GM12878 (cell line): Measurements from ENCODE around the gene NISCH. TPM values are rescaled to one million over a fixed set of nuclear protein-coding genes. Genes with fewer than 3 reads are reported as not detected.

Experiments
- ATAC-seq: fragments of 200-7000 bp; cut with Tn5 transposase; 3 replicates; pipeline ENCODE4 v1.9.1; 2020; ENCODE audit warnings: mild to moderate bottlenecking, moderate library complexity
- BruUV-seq: library from RNA; stranded (reverse); fragments of 400-500 nt; replicated peaks from 2 replicates; lab custom pipeline; 2021; lab: Mats Ljungman, UMichigan
- CTCF ChIA-PET: fragments of 300-600 bp; sonication (Branson Sonifier 250); formaldehyde crosslinking; extraction: SDS; loops from one replicate; lab custom pipeline; 2021; ENCODE audit warnings: inconsistent platforms; lab: Yijun Ruan, JAX
- POLR2A ChIA-PET: fragments of 350-600 bp; formaldehyde crosslinking; extraction: SDS; loops from one replicate; lab custom pipeline; 2021; ENCODE audit warnings: inconsistent platforms; lab: Charles Lee
- RAD21 ChIA-PET: fragments of 300-600 bp; sonication (Branson Sonifier 250); formaldehyde crosslinking; loops from one replicate; lab custom pipeline; 2023; ENCODE audit warnings: antibody characterized with exemption; ENCODE audit not compliant: unreplicated experiment; lab: Charles Lee
- SMC1A ChIA-PET: fragments of 300-600 bp; sonication (Branson Sonifier 250); formaldehyde crosslinking; loops from one replicate; lab custom pipeline; 2023; ENCODE audit not compliant: unreplicated experiment, uncharacterized antibody; lab: Charles Lee
- DNase-seq: peaks from one replicate; pipeline ENCODE4 v3.0.0-alpha.2; 2011; ENCODE audit warnings: low read depth, low spot score
- FAIRE-seq: peaks from 3 replicates; lab custom pipeline; 2011; peaks lifted over from hg19 to GRCh38; lab: Jason Lieb, UNC
- H2AFZ ChIP-seq: 2 replicates; pipeline ENCODE4 v1.6.0; 2011; ENCODE audit warnings: low read depth, low read length, control low read depth; ENCODE audit not compliant: control insufficient read depth
- H3K27ac ChIP-seq: 2 replicates; pipeline ENCODE4 v1.5.1; 2011; ENCODE audit warnings: control low read depth; ENCODE audit not compliant: control insufficient read depth, insufficient read depth
- H3K27me3 ChIP-seq, 2 experiments: replicated peaks in 1 of 2; 2 replicates each; pipeline versions ENCODE4 v1.6.0 to v1.6.1; 2011; ENCODE audit warnings: low read length in 1 of 2; ENCODE audit not compliant: control insufficient read depth in 2 of 2, insufficient read depth in 2 of 2
- H3K36me3 ChIP-seq, 2 experiments: 2 replicates each; pipeline ENCODE4 v1.5.1; 2011; ENCODE audit warnings: low read length in 1 of 2; ENCODE audit not compliant: control insufficient read depth in 2 of 2, insufficient read depth in 2 of 2
- H3K4me1 ChIP-seq: 2 replicates; pipeline ENCODE4 v1.6.1; 2011; ENCODE audit warnings: mild to moderate bottlenecking, low read length, moderate library complexity, mixed read lengths; ENCODE audit not compliant: control insufficient read depth, insufficient read depth
- H3K4me2 ChIP-seq: 2 replicates; pipeline ENCODE4 v1.6.0; 2011; ENCODE audit warnings: control low read depth; ENCODE audit not compliant: control insufficient read depth, insufficient read depth
- H3K4me3 ChIP-seq: fragments of 200-600 bp; sonication (generic); 2 replicates; pipeline ENCODE4 v1.5.1; 2016
- H3K79me2 ChIP-seq: 2 replicates; pipeline ENCODE4 v1.6.0; 2011; ENCODE audit warnings: low read length; ENCODE audit not compliant: control insufficient read depth, insufficient read depth
- H3K9ac ChIP-seq: 2 replicates; pipeline ENCODE4 v1.8.0; 2011; ENCODE audit warnings: low read length, control low read depth, mixed read lengths; ENCODE audit not compliant: control insufficient read depth, insufficient read depth
- H3K9me3 ChIP-seq: replicated peaks from 3 replicates; pipeline ENCODE4 v1.5.1; 2011; ENCODE audit warnings: mild to moderate bottlenecking, low read length; ENCODE audit not compliant: control insufficient read depth, insufficient read depth
- H4K20me1 ChIP-seq: 2 replicates; pipeline ENCODE4 v1.6.0; 2011; ENCODE audit not compliant: control insufficient read depth, insufficient read depth
- ATF7 ChIP-seq: fragments of 450-650 bp; IDR thresholded peaks from 2 replicates; pipeline ENCODE4 v1.6.1; 2016; ENCODE audit warnings: low read depth, mild to moderate bottlenecking
- CEBPZ ChIP-seq: fragments of 150-350 bp; IDR thresholded peaks from 2 replicates; pipeline ENCODE4 v1.6.1; 2016; ENCODE audit warnings: low read depth, low read length
- ELK1 ChIP-seq: IDR thresholded peaks from 2 replicates; pipeline ENCODE4 v1.6.1; 2012; ENCODE audit warnings: low read depth, low read length, improper control_type of control experiment
- ESRRA ChIP-seq: IDR thresholded peaks from 2 replicates; pipeline ENCODE4 v1.6.1; 2012; ENCODE audit warnings: mild to moderate bottlenecking, low read length, improper control_type of control experiment
- LARP7 ChIP-seq: fragments of 450-650 bp; IDR thresholded peaks from 2 replicates; pipeline ENCODE4 v1.6.1; 2017; ENCODE audit warnings: mild to moderate bottlenecking
- NBN ChIP-seq: fragments of 450-650 bp; IDR thresholded peaks from 2 replicates; pipeline ENCODE4 v1.6.1; 2016
- NFIC ChIP-seq: IDR thresholded peaks from 2 replicates; pipeline ENCODE4 v1.6.1; 2012; ENCODE audit warnings: low read depth, mild to moderate bottlenecking, inconsistent platforms, low read length, moderate library complexity
- NR2C1 ChIP-seq: fragments of 450-650 bp; IDR thresholded peaks from 2 replicates; pipeline ENCODE4 v1.6.1; 2017; ENCODE audit warnings: antibody characterized with exemption, mild to moderate bottlenecking, moderate library complexity
- NR2C2 ChIP-seq: IDR thresholded peaks from 2 replicates; pipeline ENCODE4 v1.6.1; 2011; ENCODE audit warnings: borderline replicate concordance, low read depth; ENCODE audit not compliant: control insufficient read depth, insufficient read length
- RB1 ChIP-seq: fragments of 450-650 bp; formaldehyde crosslinking; IDR thresholded peaks from 2 replicates; pipeline ENCODE4 v1.6.1; 2017; ENCODE audit warnings: mild to moderate bottlenecking, borderline replicate concordance
- RUNX3 ChIP-seq: IDR thresholded peaks from 2 replicates; pipeline ENCODE4 v1.6.1; 2012; ENCODE audit warnings: low read length, inconsistent platforms
- WGBS: methylation state at CpG from one replicate; pipeline ENCODE4 v1.1.6; 2016; ENCODE audit warnings: low lambda C conversion rate; ENCODE audit not compliant: insufficient replicate concordance, insufficient coverage; ENCODE audit errors: missing lambda C conversion rate; 5-methylcytosine and 5-hydroxymethylcytosine counted together
- in situ Hi-C: fragments of 300-500 bp; cut with MboI; formaldehyde crosslinking; loops from 9 replicates; pipeline ENCODE4 v1.14.3; 2018; ENCODE audit warnings: mixed read lengths
- intact Hi-C: fragments of 100-400 bp; cut with micrococcal nuclease; formaldehyde crosslinking; loops from one replicate; pipeline ENCODE4 v1.14.2; 2022; ENCODE audit not compliant: unreplicated experiment
- polyA plus RNA-seq, 11 experiments: library from polyadenylated mRNA; depleted of rRNA in 4 of 11; unstranded in 6 of 11; stranded (reverse) in 5 of 11; fragments of >200 nt; fragmentation: Nextera tagmentation in 4 of 11; fragmentation: Illumina TruSeq in 1 of 11; extraction: Ambion mirVana in 4 of 11; extraction: Trizol in 1 of 11; gene quantifications; 1 replicate in 1 of 11; 2 replicates in 10 of 11; pipeline versions ENCODE4 v1.2.1 to v1.2.3, GENCODE V29; 2011 to 2016; ENCODE audit warnings: inconsistent platforms in 2 of 11, missing spikeins in 2 of 11, low read depth in 1 of 11
- total RNA-seq, 4 experiments: library from RNA; depleted of rRNA in 3 of 4; stranded (reverse); fragments of >200 nt in 3 of 4; fragmentation: Illumina TruSeq in 1 of 4; extraction: Trizol in 1 of 4; gene quantifications; 2 replicates each; pipeline versions ENCODE4 v1.2.1 to v1.2.3, GENCODE V29; 2013 to 2021

The NISCH gene
- total and polyA plus RNA-seq, 10 of the 15 experiments (the other 5 are each of a cell fraction or from before 2014, with no cell fraction given) = 0.76 to 52.5 (median 24.6) TPM

- no peak for DNase-seq
- ChIA-PET POLR2A (interaction anchor here (1.5 kb wide), 1 partner anchor 11 kb away, joined by 4 read pairs; no protein-coding TSS in a partner anchor), SMC1A (no interaction called here), CTCF (no interaction called here), RAD21 (interaction anchor here (1.4 kb wide), 1 partner anchor 209 kb away, joined by 3 read pairs; no protein-coding TSS in a partner anchor)
- Histone ChIP-seq H3K4me1 (no peaks in the 10 kb centered on the region), H3K9ac (no peak overlapping the region), H3K4me3 (no peak overlapping the region), H3K79me2 (no peaks in the 10 kb centered on the region), H3K4me2 (no peak overlapping the region), H3K27me3 (no peaks in the 10 kb centered on the region), H3K9me3 (no peaks in the 10 kb centered on the region), H2AFZ (no peak overlapping the region), H3K27ac (no peak overlapping the region), H3K36me3 (peaks cover 21 to 31% of the 10 kb centered on the region in 2 experiments), H4K20me1 (no peaks in the 10 kb centered on the region)
- BruUV-seq = no TSS peak
- in situ Hi-C loops = no loop called here
- intact Hi-C loops = no loop called here
- WGBS = 89% methylated on average over 5 of the region's 5 CpGs
- ATAC-seq = no peak
- no peak for FAIRE-seq
- TF ChIP-seq NFIC (no peak), ATF7 (no peak), ESRRA (no peak), RUNX3 (no peak), CEBPZ (no peak), LARP7 (no peak), NBN (no peak), RB1 (no peak), NR2C2 (no peak), ELK1 (no peak), NR2C1 (no peak)
Observed at GRCh38 chr3:52473026-52473425, 17.6 kb downstream of the NISCH start.
